ENCODE measurements around the gene DNMT3L.

GRCh38 chr21:44299458-44300261 is 38.0 kb upstream of the DNMT3L start, which contains the start of gene PFKL:
- no peak for TF ChIP-seq CTCF (optimal IDR thresholded peaks at IDR 0.05 in 1 of 3, IDR thresholded peaks at IDR 0.05 in 1 of 3, conservative IDR thresholded peaks at IDR 0.05 in 1 of 3; ENCODE audit: extremely low read depth in 1 of 3, insufficient read depth in 2 of 3, low read length in 3 of 3)
- no peak for TF ChIP-seq EZH2 (IDR thresholded peaks at IDR 0.05; ENCODE audit: low read length)
